Measurements from ENCODE around the gene SCN10A. TPM values are rescaled to one million over a fixed set of nuclear protein-coding genes. Genes with fewer than 3 reads are reported as not detected.

SCN10A gene
- total RNA-seq, 4 donors from 2014 or later: not detected

GRCh38 chr3:38658841-38659240 is 157.2 kb downstream of the SCN10A start:
- 39 to 43% methylated on average over 2 to 9 of the region's 9 CpGs for WGBS, 2 donors (ENCODE audit: low coverage in 1 of 2)
- peaks cover 46% of the 10 kb centered on the region for H3K27me3 ChIP-seq
- H3K4me1 ChIP-seq: peaks cover 0 to 5% (median under 1%) of the 10 kb centered on the region in 4 donors
- peaks cover 5 to 9% of the 10 kb centered on the region in 2 donors for H3K9me3 ChIP-seq
- no peak overlapping the region for H3K27ac ChIP-seq
- in situ Hi-C loops (cut with MboI; ENCODE audit: low pct_ligation_motif_present in 1 of 4, low pct_unique_long_range_greater_than_20kb in 1 of 4, low sequenced_read_pairs in 3 of 4) (loop anchor here in 1 of 4 donors (10.0 kb wide), 1 partner anchor 134 kb away; no protein-coding TSS in a partner anchor), intact Hi-C loops (cut with DNase I; ENCODE audit: low total_unique reads) (no loop called here)
- DNase-seq: no peak
- TF ChIP-seq POLR2A (IDR thresholded peaks at IDR 0.05): no peak
- TF ChIP-seq POLR2AphosphoS5 (IDR thresholded peaks at IDR 0.05): no peak
- TF ChIP-seq EP300 (IDR thresholded peaks at IDR 0.05; ENCODE audit: low read depth): no peak
- TF ChIP-seq, protein P1, sequence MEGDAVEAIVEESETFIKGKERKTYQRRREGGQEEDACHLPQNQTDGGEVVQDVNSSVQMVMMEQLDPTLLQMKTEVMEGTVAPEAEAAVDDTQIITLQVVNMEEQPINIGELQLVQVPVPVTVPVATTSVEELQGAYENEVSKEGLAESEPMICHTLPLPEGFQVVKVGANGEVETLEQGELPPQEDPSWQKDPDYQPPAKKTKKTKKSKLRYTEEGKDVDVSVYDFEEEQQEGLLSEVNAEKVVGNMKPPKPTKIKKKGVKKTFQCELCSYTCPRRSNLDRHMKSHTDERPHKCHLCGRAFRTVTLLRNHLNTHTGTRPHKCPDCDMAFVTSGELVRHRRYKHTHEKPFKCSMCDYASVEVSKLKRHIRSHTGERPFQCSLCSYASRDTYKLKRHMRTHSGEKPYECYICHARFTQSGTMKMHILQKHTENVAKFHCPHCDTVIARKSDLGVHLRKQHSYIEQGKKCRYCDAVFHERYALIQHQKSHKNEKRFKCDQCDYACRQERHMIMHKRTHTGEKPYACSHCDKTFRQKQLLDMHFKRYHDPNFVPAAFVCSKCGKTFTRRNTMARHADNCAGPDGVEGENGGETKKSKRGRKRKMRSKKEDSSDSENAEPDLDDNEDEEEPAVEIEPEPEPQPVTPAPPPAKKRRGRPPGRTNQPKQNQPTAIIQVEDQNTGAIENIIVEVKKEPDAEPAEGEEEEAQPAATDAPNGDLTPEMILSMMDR (IDR thresholded peaks at IDR 0.05): no peak
- H3K4me3 ChIP-seq: no peak overlapping the region
- no peaks in the 10 kb centered on the region for H3K36me3 ChIP-seq

GRCh38 chr3:38657369-38657768 is 158.6 kb downstream of the SCN10A start:
- in situ Hi-C loops (cut with MboI; ENCODE audit: low pct_ligation_motif_present in 1 of 4, low pct_unique_long_range_greater_than_20kb in 1 of 4, low sequenced_read_pairs in 3 of 4): loop anchor here in 1 of 4 donors (10.0 kb wide), 1 partner anchor 133 kb away; no protein-coding TSS in a partner anchor
- DNase-seq: no peak
- 50 to 51% methylated on average over 2 to 5 of the region's 5 CpGs for WGBS, 2 donors (ENCODE audit: low coverage in 1 of 2)
- H3K27ac ChIP-seq: no peak overlapping the region
- H3K36me3 ChIP-seq: no peaks in the 10 kb centered on the region
- intact Hi-C loops (cut with DNase I; ENCODE audit: low total_unique reads): no loop called here
- H3K4me1 ChIP-seq: peaks cover 0 to 7% (median 2%) of the 10 kb centered on the region in 4 donors
- H3K27me3 ChIP-seq: peaks cover 46% of the 10 kb centered on the region
- no peaks in the 10 kb centered on the region for H3K9me3 ChIP-seq
- TF ChIP-seq, protein P1 (IDR thresholded peaks at IDR 0.05): no peak
- TF ChIP-seq POLR2A (IDR thresholded peaks at IDR 0.05) (no peak), POLR2AphosphoS5 (IDR thresholded peaks at IDR 0.05) (no peak), EP300 (IDR thresholded peaks at IDR 0.05; ENCODE audit: low read depth) (no peak)
- no peak overlapping the region for H3K4me3 ChIP-seq

GRCh38 chr3:38655708-38656300 is 160.2 kb downstream of the SCN10A start:
- DNase-seq: no peak
- H3K27me3 ChIP-seq: peaks cover 51% of the 10 kb centered on the region
- H3K4me3 ChIP-seq: no peak overlapping the region
- H3K4me1 ChIP-seq: peaks cover 0 to 7% (median 2%) of the 10 kb centered on the region in 4 donors
- H3K9me3 ChIP-seq: no peaks in the 10 kb centered on the region
- no peak overlapping the region for H3K27ac ChIP-seq
- TF ChIP-seq POLR2A (IDR thresholded peaks at IDR 0.05): no peak
- no peak for TF ChIP-seq POLR2AphosphoS5 (IDR thresholded peaks at IDR 0.05)
- TF ChIP-seq EP300 (IDR thresholded peaks at IDR 0.05; ENCODE audit: low read depth): no peak
- TF ChIP-seq, protein P1 (IDR thresholded peaks at IDR 0.05): peak in 4 of 5 experiments; percentile 8 to 31 (median 24)
- in situ Hi-C loops (cut with MboI; ENCODE audit: low pct_ligation_motif_present in 1 of 4, low pct_unique_long_range_greater_than_20kb in 1 of 4, low sequenced_read_pairs in 3 of 4): loop anchor here in 1 of 4 donors (10.0 kb wide), 1 partner anchor 131 kb away; no protein-coding TSS in a partner anchor
- H3K36me3 ChIP-seq: no peaks in the 10 kb centered on the region
- intact Hi-C loops (cut with DNase I; ENCODE audit: low total_unique reads): no loop called here
- WGBS, 2 donors (ENCODE audit: low coverage in 1 of 2): 14 to 20% methylated on average over 7 of the region's 7 CpGs

- Histone ChIP-seq H3K27ac (no peak overlapping the region), H3K4me3 (no peak overlapping the region), H3K36me3 (no peaks in the 10 kb centered on the region), H3K9me3 (no peaks in the 10 kb centered on the region), H3K27me3 (peaks cover 44% of the 10 kb centered on the region), H3K4me1 (peaks cover 3 to 14% (median 9%) of the 10 kb centered on the region in 4 donors)
- no peak for DNase-seq
- intact Hi-C loops (cut with DNase I; ENCODE audit: low total_unique reads): loop anchor here (5.0 kb wide), 1 partner anchor 132 kb away; no protein-coding TSS in a partner anchor
- in situ Hi-C loops (cut with MboI; ENCODE audit: low pct_ligation_motif_present in 1 of 4, low pct_unique_long_range_greater_than_20kb in 1 of 4, low sequenced_read_pairs in 3 of 4): loop anchor here in 2 of 4 donors (5.0 to 10.0 kb wide), 2 partner anchors 129 to 132 kb away; no protein-coding TSS in a partner anchor
- 59 to 69% methylated on average over 5 to 7 of the region's 7 CpGs for WGBS, 2 donors (ENCODE audit: low coverage in 1 of 2)
- no peak for TF ChIP-seq POLR2A (IDR thresholded peaks at IDR 0.05)
- no peak for TF ChIP-seq EP300 (IDR thresholded peaks at IDR 0.05; ENCODE audit: low read depth)
- TF ChIP-seq POLR2AphosphoS5 (IDR thresholded peaks at IDR 0.05): no peak
- TF ChIP-seq, protein P1 (IDR thresholded peaks at IDR 0.05): no peak
Measured at GRCh38 chr3:38653685-38654537, 162.1 kb downstream of the SCN10A start.

All from transverse colon (tissue), 4 donors.